PC-3 (cell line): ENCODE measurements around the gene ECSIT. TPM values are rescaled to one million over a fixed set of nuclear protein-coding genes. Genes with fewer than 3 reads are reported as not detected.
"Not testable (repeated sequence)": the region's sequence is repeated elsewhere in the genome, so short reads cannot be mapped to it uniquely, and the experiment has no call there.

Experiments used
- ATAC-seq: fragments of 200-7000 bp; cut with Tn5 transposase; 2 replicates; pipeline ENCODE4 v1.9.1; 2020; ENCODE audit warnings: mild to moderate bottlenecking, moderate library complexity
- BruUV-seq: library from RNA; stranded (reverse); fragments of 400-500 nt; replicated peaks from 2 replicates; lab custom pipeline; 2021; lab: Mats Ljungman, UMichigan
- CTCF ChIA-PET: fragments of 300-600 bp; sonication (Branson Sonifier 250); formaldehyde crosslinking; loops from one replicate; lab custom pipeline; 2022; ENCODE audit warnings: antibody characterized with exemption; lab: Charles Lee
- POLR2A ChIA-PET: fragments of 300-600 bp; sonication (Branson Sonifier 250); formaldehyde crosslinking; loops from one replicate; lab custom pipeline; 2022; ENCODE audit warnings: antibody characterized with exemption; ENCODE audit not compliant: unreplicated experiment; lab: Charles Lee
- DNase-seq: peaks from one replicate; pipeline ENCODE4 v3.0.0-alpha.2; 2015
- H2AFZ ChIP-seq: fragments of 300-600 bp; sonication (generic); 2 replicates; pipeline ENCODE4 v1.6.0; 2016; ENCODE audit warnings: antibody characterized with exemption, low read length
- H3F3A ChIP-seq: fragments of 300-600 bp; sonication (generic); one replicate; pipeline ENCODE4 v1.6.0; 2017; ENCODE audit warnings: antibody characterized with exemption, low read length, control low read depth, mild to moderate bottlenecking; ENCODE audit not compliant: unreplicated experiment
- H3K27ac ChIP-seq: fragments of 300-600 bp; sonication (generic); 2 replicates; pipeline ENCODE4 v1.5.1; 2016; ENCODE audit warnings: mild to moderate bottlenecking, low read length
- H3K27me3 ChIP-seq: fragments of 300-600 bp; sonication (generic); 2 replicates; pipeline ENCODE4 v1.6.1; 2016; ENCODE audit warnings: low read length, mixed read lengths
- H3K36me3 ChIP-seq: fragments of 300-600 bp; sonication (generic); 2 replicates; pipeline ENCODE4 v1.6.1; 2016; ENCODE audit warnings: low read depth, mixed run types, low read length, mixed read lengths
- H3K4me1 ChIP-seq: fragments of 300-600 bp; sonication (generic); 2 replicates; pipeline ENCODE4 v1.5.1; 2016; ENCODE audit warnings: low read length; ENCODE audit not compliant: insufficient read depth
- H3K4me2 ChIP-seq: fragments of 300-600 bp; sonication (generic); 2 replicates; pipeline ENCODE4 v1.6.0; 2016; ENCODE audit warnings: low read length
- H3K4me3 ChIP-seq: fragments of 300-600 bp; sonication (generic); 2 replicates; pipeline ENCODE4 v1.5.1; 2016; ENCODE audit warnings: mild to moderate bottlenecking, low read length, mixed read lengths
- H3K79me2 ChIP-seq: fragments of 300-600 bp; sonication (generic); 2 replicates; pipeline ENCODE4 v1.6.1; 2017; ENCODE audit warnings: low read length, mixed read lengths
- H3K9ac ChIP-seq: fragments of 300-600 bp; sonication (generic); 2 replicates; pipeline ENCODE4 v1.6.0; 2016; ENCODE audit warnings: mild to moderate bottlenecking, low read length
- H3K9me2 ChIP-seq: fragments of 300-600 bp; sonication (generic); replicated peaks from 2 replicates; pipeline ENCODE4 v1.6.1; 2016; ENCODE audit warnings: mixed run types, low read length, mixed read lengths
- H3K9me3 ChIP-seq: fragments of 300-600 bp; sonication (generic); 2 replicates; pipeline ENCODE4 v1.6.1; 2016; ENCODE audit warnings: low read length, mixed read lengths
- H4K20me1 ChIP-seq: fragments of 300-600 bp; sonication (generic); 2 replicates; pipeline ENCODE4 v1.6.1; 2016; ENCODE audit warnings: low read length, mixed read lengths
- CTCF ChIP-seq: fragments of 300-600 bp; sonication (generic); conservative IDR thresholded peaks from 2 replicates; pipeline ENCODE4 v1.5.1; 2017; ENCODE audit warnings: antibody characterized with exemption, low read depth, mild to moderate bottlenecking, low read length
- EZH2 ChIP-seq: fragments of 300-600 bp; sonication (generic); IDR thresholded peaks from one replicate; pipeline ENCODE4 v1.6.1; 2017; ENCODE audit warnings: antibody characterized with exemption, mild to moderate bottlenecking, low read length; ENCODE audit not compliant: unreplicated experiment
- EZH2phosphoT487 ChIP-seq: fragments of 300-600 bp; sonication (generic); IDR thresholded peaks from 2 replicates; pipeline ENCODE4 v1.6.1; 2018; ENCODE audit warnings: mild to moderate bottlenecking, antibody characterized with exemption, low read length, borderline replicate concordance
- intact Hi-C: fragments of 100-400 bp; cut with micrococcal nuclease; formaldehyde crosslinking; loops from 2 replicates; pipeline ENCODE4 v1.9.0; 2023
- total RNA-seq: library from RNA; depleted of rRNA; stranded (reverse); fragments of >200 nt; gene quantifications from 2 replicates; pipeline ENCODE4 v1.2.3, GENCODE V29; 2014

Gene ECSIT
- total RNA-seq, 1 experiment from 2014 or later: 126 TPM

GRCh38 chr19:11478167-11479089 is 50.5 kb downstream of the ECSIT start:
- no peak for TF ChIP-seq EZH2phosphoT487
- TF ChIP-seq CTCF: no peak
- TF ChIP-seq EZH2: no peak
- no peak overlapping the region for H3K4me2 ChIP-seq
- H3K9ac ChIP-seq: no peak overlapping the region
- H3K9me3 ChIP-seq: no peaks in the 10 kb centered on the region
- H3F3A ChIP-seq: no peaks in the 10 kb centered on the region
- no peak overlapping the region for H2AFZ ChIP-seq
- H3K9me2 ChIP-seq: no peaks in the 10 kb centered on the region
- no peak for DNase-seq
- ATAC-seq: no peak
- no TSS peak for BruUV-seq
- no peak overlapping the region for H3K27ac ChIP-seq
- ChIA-PET POLR2A (no interaction called here), CTCF (no interaction called here)
- peaks cover 14% of the 10 kb centered on the region; the same call in 1 of the 2 replicates for H3K27me3 ChIP-seq
- peaks cover 7% of the 10 kb centered on the region; the same call in 1 of the 2 replicates for H3K4me1 ChIP-seq
- no peak overlapping the region for H3K4me3 ChIP-seq
- intact Hi-C loops: no loop called here
- H4K20me1 ChIP-seq: no peaks in the 10 kb centered on the region
- no peaks in the 10 kb centered on the region for H3K36me3 ChIP-seq
- H3K79me2 ChIP-seq: no peaks in the 10 kb centered on the region

- TF ChIP-seq CTCF: no peak
- TF ChIP-seq EZH2: no peak
- no peak for TF ChIP-seq EZH2phosphoT487
- no peak for ATAC-seq
- BruUV-seq: no TSS peak
- intact Hi-C loops: no loop called here
- H3K36me3 ChIP-seq: no peaks in the 10 kb centered on the region
- no peaks in the 10 kb centered on the region for H4K20me1 ChIP-seq
- DNase-seq: no peak
- H2AFZ ChIP-seq: no peak overlapping the region
- H3K79me2 ChIP-seq: no peaks in the 10 kb centered on the region
- no peak overlapping the region for H3K4me3 ChIP-seq
- no peak overlapping the region for H3K4me2 ChIP-seq
- H3K9me2 ChIP-seq: no peaks in the 10 kb centered on the region
- no peak overlapping the region for H3K9ac ChIP-seq
- no peaks in the 10 kb centered on the region for H3F3A ChIP-seq
- POLR2A ChIA-PET: no interaction called here
- H3K4me1 ChIP-seq: no peaks in the 10 kb centered on the region
- no peak overlapping the region for H3K27ac ChIP-seq
- no peaks in the 10 kb centered on the region for H3K9me3 ChIP-seq
- no peaks in the 10 kb centered on the region for H3K27me3 ChIP-seq
- CTCF ChIA-PET: no interaction called here
These were observed 53.1 kb downstream of the ECSIT start for GRCh38 chr19:11475861-11476260.

- BruUV-seq, H3K9me3 ChIP-seq, H3K79me2 ChIP-seq, CTCF ChIA-PET, H3K4me3 ChIP-seq, H3K36me3 ChIP-seq, H3K9ac ChIP-seq, H3K9me2 ChIP-seq, H3K4me2 ChIP-seq, H2AFZ ChIP-seq, H3K27ac ChIP-seq, H3K4me1 ChIP-seq, POLR2A ChIA-PET, H4K20me1 ChIP-seq, H3K27me3 ChIP-seq, intact Hi-C loops, DNase-seq, H3F3A ChIP-seq, ATAC-seq: not testable (repeated sequence)
These were observed 53.6 kb downstream of the ECSIT start for GRCh38 chr19:11475343-11475742.
